Activated T-helper 17 cell treated with anti-CD3 and anti-CD28 coated beads, Interleukin-2, amount 50 U/mL, for 72 hours (primary cell): Measurements from ENCODE around the gene UBTD2. TPM values are rescaled to one million over a fixed set of nuclear protein-coding genes. Genes with fewer than 3 reads are reported as not detected.
"Not testable (repeated sequence)": the region's sequence is repeated elsewhere in the genome, so short reads cannot be mapped to it uniquely, and the experiment has no call there.

Source experiments
- ATAC-seq: fragments of 150-1000 bp; cut with Tn5 transposase; replicated peaks from 2 replicates; pipeline ENCODE4 v1.10.0; 2021; ENCODE audit warnings: mild to moderate bottlenecking, moderate library complexity
- H3K27ac Mint-ChIP-seq: one replicate; pipeline ENCODE4 v1.8.0; 2022; ENCODE audit warnings: mixed read lengths
- H3K27me3 Mint-ChIP-seq: one replicate; pipeline ENCODE4 v1.8.0; 2022; ENCODE audit warnings: mixed read lengths
- H3K36me3 Mint-ChIP-seq: one replicate; pipeline ENCODE4 v1.8.0; 2022; ENCODE audit warnings: low read depth, mild to moderate bottlenecking, mixed read lengths
- H3K4me1 Mint-ChIP-seq: one replicate; pipeline ENCODE4 v1.8.0; 2022; ENCODE audit warnings: mixed read lengths
- H3K4me3 Mint-ChIP-seq: one replicate; pipeline ENCODE4 v1.8.0; 2022; ENCODE audit warnings: mild to moderate bottlenecking, mixed read lengths
- H3K9me3 Mint-ChIP-seq: one replicate; pipeline ENCODE4 v1.8.0; 2022; ENCODE audit warnings: mixed read lengths
- total RNA-seq, 2 donors: library from RNA; stranded (reverse); gene quantifications; one replicate each; pipeline ENCODE4 v1.2.3, GENCODE V29; 2022

UBTD2 gene
- 1 to 10 TPM; 7.7 to 8.3 TPM for total RNA-seq

DNA sequence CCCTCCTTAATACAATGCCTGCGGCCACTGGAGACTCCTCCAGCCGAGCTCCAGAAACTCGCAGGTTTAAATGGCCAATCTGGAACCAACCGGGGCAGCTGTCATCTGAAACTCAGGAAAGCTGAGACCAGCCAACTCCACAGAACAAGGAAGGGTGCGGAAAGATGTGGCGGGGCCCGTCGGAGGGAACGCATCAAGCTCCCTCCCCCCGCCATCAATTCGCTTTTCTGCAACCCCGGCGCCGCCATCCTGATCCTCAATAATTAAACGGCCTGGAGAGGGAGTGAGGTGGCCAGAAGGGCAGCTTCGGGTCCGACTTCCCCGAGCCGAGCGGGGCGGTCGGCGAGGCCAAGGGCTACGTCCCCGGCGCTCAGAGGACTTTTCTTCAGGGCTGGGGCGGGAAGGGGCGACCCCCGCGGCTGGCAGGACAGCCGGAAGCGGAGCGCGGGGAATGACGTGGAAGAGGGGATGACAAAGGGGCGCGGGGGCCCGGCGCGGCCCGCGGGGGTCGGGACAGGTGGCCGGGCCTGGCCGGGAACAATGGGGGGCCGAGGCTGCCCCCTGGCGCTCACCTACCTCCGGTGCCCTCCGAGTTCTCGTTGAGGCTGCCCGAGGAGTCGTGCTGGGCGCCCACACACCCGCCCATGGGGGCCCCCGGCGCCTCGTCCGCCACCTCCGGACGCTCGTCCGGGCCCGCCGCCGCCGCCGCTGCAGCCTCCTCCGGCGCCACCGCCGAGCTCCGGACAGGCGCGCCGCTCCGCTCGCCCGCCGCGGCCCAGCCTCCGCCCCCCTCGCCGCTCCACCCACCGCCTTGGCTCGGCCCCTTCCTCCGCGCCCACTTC is at the start of gene UBTD2:
UBTD2 (minus strand) TSS at position 745 of the 842 bp plus-strand sequence; CDS start at position 646, 99 bp downstream.
- peak within 1 kb of the TSS; percentile 79 for H3K27ac Mint-ChIP-seq
- peak; percentile 88 for ATAC-seq
- H3K36me3 Mint-ChIP-seq = no peaks in the 10 kb centered on the region
- H3K4me1 Mint-ChIP-seq = peaks cover 5% of the 10 kb centered on the region
- H3K9me3 Mint-ChIP-seq = no peaks in the 10 kb centered on the region
- peak within 1 kb of the TSS; percentile 88 for H3K4me3 Mint-ChIP-seq
- no peaks in the 10 kb centered on the region for H3K27me3 Mint-ChIP-seq

- H3K4me3 Mint-ChIP-seq, H3K27ac Mint-ChIP-seq, ATAC-seq, H3K4me1 Mint-ChIP-seq, H3K27me3 Mint-ChIP-seq, H3K9me3 Mint-ChIP-seq, H3K36me3 Mint-ChIP-seq: not testable (repeated sequence)
These were observed 43.3 kb upstream of the UBTD2 start for GRCh38 chr5:172326901-172327300.

DNA sequence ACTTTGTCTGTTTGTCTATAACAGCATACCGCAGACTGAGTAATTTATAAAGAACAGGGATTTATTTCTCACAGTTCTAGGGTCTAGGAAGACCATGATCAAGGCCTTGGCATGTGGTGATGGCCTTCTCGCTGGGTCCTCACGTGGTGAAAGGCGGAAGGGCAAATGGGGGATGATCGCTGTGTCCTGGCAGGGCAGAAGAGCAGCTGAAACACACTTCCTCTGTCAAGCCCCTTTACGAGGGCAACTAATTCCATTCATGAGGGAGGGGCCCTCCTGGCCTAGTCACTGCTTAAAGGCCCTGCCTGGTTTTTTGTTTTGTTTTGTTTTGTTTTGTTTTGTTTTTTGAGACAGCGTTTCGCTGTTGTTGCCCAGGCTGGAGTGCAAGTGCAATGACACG is 41.9 kb upstream of the UBTD2 start:
- Mint-ChIP-seq H3K36me3 (no peaks in the 10 kb centered on the region), H3K4me3 (no peak overlapping the region), H3K4me1 (peaks cover 9% of the 10 kb centered on the region), H3K27ac (no peak overlapping the region), H3K9me3 (no peaks in the 10 kb centered on the region), H3K27me3 (no peaks in the 10 kb centered on the region)
- no peak for ATAC-seq

- no peaks in the 10 kb centered on the region for H3K9me3 Mint-ChIP-seq
- H3K4me3 Mint-ChIP-seq = no peak overlapping the region
- peak overlapping the region; percentile 48 for H3K27ac Mint-ChIP-seq
- no peaks in the 10 kb centered on the region for H3K27me3 Mint-ChIP-seq
- no peak for ATAC-seq
- H3K4me1 Mint-ChIP-seq = peaks cover 9% of the 10 kb centered on the region
- H3K36me3 Mint-ChIP-seq = no peaks in the 10 kb centered on the region
These were observed 38.7 kb upstream of the UBTD2 start for GRCh38 chr5:172322028-172322965.

DNA sequence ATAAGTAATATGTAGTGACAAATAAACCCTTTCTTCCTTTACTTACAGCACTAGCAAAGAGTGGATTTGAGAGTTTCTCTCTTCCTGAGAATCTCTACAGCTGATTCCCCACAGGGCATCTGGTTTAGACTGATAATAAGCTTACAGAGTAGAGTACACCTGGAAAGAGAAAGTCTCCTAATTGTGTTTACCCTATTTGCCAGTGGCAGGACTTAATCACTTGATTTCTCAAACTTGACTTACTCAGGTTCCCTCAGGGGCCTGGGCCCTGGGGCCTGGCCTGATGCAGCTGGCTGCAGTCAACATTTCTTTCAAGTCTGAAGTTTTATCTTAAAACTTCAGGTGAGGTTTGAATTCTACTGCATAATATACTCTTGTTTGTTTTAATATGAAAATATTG is 38.0 kb upstream of the UBTD2 start:
- Mint-ChIP-seq H3K9me3 (no peaks in the 10 kb centered on the region), H3K36me3 (no peaks in the 10 kb centered on the region), H3K27me3 (no peaks in the 10 kb centered on the region), H3K27ac (peak overlapping the region; percentile 48), H3K4me3 (no peak overlapping the region), H3K4me1 (peaks cover 9% of the 10 kb centered on the region)
- no peak for ATAC-seq

- Mint-ChIP-seq H3K4me3 (no peak overlapping the region), H3K36me3 (no peaks in the 10 kb centered on the region), H3K27me3 (peaks cover 4% of the 10 kb centered on the region), H3K9me3 (no peaks in the 10 kb centered on the region), H3K27ac (no peak overlapping the region), H3K4me1 (peaks cover 9% of the 10 kb centered on the region)
- no peak for ATAC-seq
These were observed 36.3 kb upstream of the UBTD2 start for GRCh38 chr5:172319708-172320441.

DNA sequence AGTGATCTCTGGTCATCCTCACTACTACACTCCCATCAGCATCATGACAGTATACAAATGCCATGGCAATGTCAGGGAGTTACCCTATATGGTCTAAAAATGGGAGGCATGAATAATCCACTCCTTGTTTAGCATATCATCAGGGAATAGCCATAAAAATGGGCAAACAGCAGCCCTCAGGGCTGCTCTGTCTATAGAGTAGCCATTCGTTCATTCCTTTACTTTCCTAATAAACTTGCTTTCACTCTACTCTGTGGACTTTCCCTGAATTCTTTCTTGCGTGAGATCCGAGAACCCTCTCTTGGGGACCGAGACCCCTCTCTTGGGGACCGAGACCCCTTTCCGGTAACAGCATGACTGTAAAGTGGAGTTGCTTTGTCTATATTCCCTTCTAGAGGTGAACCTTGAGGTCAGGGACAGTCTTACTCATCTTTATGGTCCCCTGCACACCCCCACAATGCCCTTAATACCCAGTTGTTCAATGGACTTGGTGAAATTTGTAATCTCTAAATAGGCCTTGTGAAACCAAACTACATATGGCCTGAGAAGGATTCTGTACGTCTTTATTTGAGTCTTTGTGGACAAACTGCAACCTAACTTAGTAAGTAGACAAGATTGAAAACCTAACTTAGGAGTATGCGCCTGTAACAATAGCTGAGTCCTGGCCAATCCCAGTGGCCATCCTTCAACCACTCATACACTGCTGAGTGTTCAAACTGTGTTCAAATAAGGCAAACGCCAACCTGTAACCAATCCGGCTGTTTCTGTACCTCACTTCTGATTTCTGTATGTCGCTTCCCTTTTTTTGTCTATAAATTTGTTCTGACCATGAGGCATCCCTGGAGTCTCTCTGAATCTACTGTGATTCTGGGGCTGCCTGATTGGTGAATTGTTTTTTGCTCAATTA is 32.3 kb upstream of the UBTD2 start:
- H3K27ac Mint-ChIP-seq = no peak overlapping the region

GRCh38 chr5:172313915-172314314 is 30.4 kb upstream of the UBTD2 start:
- no peaks in the 10 kb centered on the region for H3K4me1 Mint-ChIP-seq
- no peak overlapping the region for H3K27ac Mint-ChIP-seq
- no peaks in the 10 kb centered on the region for H3K9me3 Mint-ChIP-seq
- H3K36me3 Mint-ChIP-seq = no peaks in the 10 kb centered on the region
- no peak for ATAC-seq
- no peak overlapping the region for H3K4me3 Mint-ChIP-seq
- H3K27me3 Mint-ChIP-seq = peaks cover 4% of the 10 kb centered on the region

More for the DNA sequence above, 32.3 kb upstream of the UBTD2 start:
- H3K36me3 Mint-ChIP-seq = no peaks in the 10 kb centered on the region
- no peak for ATAC-seq
- peaks cover 4% of the 10 kb centered on the region for H3K27me3 Mint-ChIP-seq
- no peaks in the 10 kb centered on the region for H3K4me1 Mint-ChIP-seq
- H3K9me3 Mint-ChIP-seq = no peaks in the 10 kb centered on the region
- H3K4me3 Mint-ChIP-seq = no peak overlapping the region

DNA sequence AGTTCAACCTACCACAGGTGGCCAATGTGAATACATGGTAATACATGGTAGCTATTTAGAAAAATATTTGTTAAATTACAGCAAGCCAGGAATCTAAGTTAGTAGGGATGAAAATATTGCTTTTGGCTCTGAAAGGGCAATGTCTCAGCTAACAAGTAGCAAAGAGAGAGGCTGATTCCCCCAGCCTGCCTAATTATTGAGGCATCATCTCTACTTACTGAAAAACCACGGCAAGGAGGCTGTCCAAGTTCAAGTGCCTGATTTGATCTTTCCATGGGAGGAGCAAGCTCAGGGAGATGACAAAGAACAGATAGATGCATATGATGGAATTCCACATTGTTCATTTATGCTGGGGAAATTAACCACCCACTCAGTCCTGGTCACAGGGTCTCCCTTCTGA is 28.7 kb upstream of the UBTD2 start:
- no peaks in the 10 kb centered on the region for H3K36me3 Mint-ChIP-seq
- no peak overlapping the region for H3K4me3 Mint-ChIP-seq
- H3K27ac Mint-ChIP-seq = no peak overlapping the region
- H3K4me1 Mint-ChIP-seq = no peaks in the 10 kb centered on the region
- no peaks in the 10 kb centered on the region for H3K9me3 Mint-ChIP-seq
- H3K27me3 Mint-ChIP-seq = peaks cover 4% of the 10 kb centered on the region
- no peak for ATAC-seq

DNA sequence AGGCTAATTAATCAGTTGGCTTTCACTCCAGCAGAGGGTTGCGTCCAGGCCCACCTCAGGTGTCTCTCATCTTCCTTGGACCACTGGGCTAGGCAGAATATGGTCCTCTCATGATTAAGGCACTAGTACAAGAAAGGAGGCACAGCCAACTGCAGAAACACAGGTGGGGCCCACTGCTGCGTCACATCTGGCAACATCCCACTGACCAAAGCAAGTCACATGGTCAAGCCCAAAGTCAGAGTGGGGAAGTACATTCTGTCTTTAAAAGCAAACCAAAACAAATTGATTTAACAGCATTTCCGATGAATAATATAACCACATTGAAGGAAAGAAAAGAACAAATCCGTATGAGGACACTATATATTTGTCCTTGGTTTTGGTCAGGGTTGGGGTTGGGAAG is 28.0 kb upstream of the UBTD2 start:
- Mint-ChIP-seq H3K4me3 (no peak overlapping the region), H3K27me3 (peaks cover 4% of the 10 kb centered on the region), H3K9me3 (no peaks in the 10 kb centered on the region), H3K4me1 (no peaks in the 10 kb centered on the region), H3K36me3 (no peaks in the 10 kb centered on the region), H3K27ac (no peak overlapping the region)
- ATAC-seq = no peak

DNA sequence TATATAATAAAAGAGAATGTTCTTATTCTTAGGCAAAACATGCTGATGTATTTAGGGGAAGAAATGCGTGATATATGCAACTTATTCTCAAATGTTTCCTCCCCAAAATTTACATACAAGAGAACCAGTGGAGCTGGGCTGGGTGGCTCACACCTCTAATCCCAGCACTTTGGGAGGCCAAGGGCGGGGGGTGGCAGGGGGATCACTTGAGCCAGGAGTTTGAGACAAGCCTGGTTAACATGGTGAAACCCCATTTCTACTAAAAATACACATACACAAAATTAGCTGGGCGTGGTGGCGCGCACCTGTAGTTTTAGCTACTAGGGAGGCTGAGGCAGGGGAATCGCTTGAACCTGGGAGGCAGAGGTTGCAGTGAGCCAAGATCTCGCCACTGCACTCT is 27.5 kb upstream of the UBTD2 start:
- Mint-ChIP-seq H3K27me3 (peaks cover 4% of the 10 kb centered on the region), H3K4me3 (no peak overlapping the region), H3K27ac (no peak overlapping the region), H3K9me3 (no peaks in the 10 kb centered on the region), H3K36me3 (no peaks in the 10 kb centered on the region), H3K4me1 (no peaks in the 10 kb centered on the region)
- no peak for ATAC-seq

DNA sequence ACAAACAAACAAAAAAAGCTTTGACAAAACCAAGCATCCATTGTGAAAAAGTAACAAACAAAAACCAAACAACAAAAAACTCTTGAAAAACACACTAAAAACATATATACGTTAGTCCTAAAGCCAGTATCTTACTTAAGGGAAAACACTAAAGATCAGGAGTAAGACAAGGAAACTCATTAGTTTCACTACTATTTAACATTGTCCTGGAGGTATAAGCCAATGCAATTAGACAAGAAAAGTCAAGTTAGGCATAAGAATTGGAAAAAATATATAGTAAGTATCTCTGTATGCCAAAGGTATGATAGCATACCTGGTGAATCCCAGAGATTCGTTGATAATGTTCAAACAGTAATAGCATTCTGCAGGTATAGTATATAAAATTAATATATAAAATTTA is 21.8 kb upstream of the UBTD2 start:
- Mint-ChIP-seq H3K9me3 (no peaks in the 10 kb centered on the region), H3K36me3 (no peaks in the 10 kb centered on the region), H3K4me1 (no peaks in the 10 kb centered on the region), H3K27me3 (peaks cover 4% of the 10 kb centered on the region), H3K27ac (no peak overlapping the region), H3K4me3 (no peak overlapping the region)
- ATAC-seq = no peak

GRCh38 chr5:172303572-172304335 is 20.2 kb upstream of the UBTD2 start:
- Mint-ChIP-seq H3K36me3 (no peaks in the 10 kb centered on the region), H3K9me3 (no peaks in the 10 kb centered on the region), H3K4me3 (no peak overlapping the region), H3K27me3 (peaks cover 4% of the 10 kb centered on the region), H3K4me1 (no peaks in the 10 kb centered on the region), H3K27ac (no peak overlapping the region)
- ATAC-seq = no peak
